Measurements from ENCODE around the gene FRMPD3.

DNA sequence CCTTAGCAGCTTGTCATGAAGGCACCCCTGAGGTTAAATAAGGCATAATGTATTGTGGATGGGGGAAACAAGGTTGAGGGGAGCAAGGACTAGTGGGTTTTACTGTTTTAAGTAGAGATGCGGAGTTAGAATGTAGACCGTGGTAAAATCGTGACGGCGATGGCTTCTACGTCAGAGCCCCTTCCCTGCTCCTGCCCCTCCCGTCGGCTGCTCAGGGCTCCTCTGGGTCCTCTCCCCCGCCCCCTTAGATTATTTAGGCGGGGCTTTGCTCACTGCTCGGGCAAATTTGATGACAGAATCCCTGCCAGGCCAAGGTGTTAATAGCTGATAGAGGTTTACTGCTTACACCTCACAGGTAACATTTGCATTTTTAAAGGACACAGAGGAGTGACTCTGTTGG, 2.3 kb downstream of the FRMPD3 start:
- TF ChIP-seq, protein P1, sequence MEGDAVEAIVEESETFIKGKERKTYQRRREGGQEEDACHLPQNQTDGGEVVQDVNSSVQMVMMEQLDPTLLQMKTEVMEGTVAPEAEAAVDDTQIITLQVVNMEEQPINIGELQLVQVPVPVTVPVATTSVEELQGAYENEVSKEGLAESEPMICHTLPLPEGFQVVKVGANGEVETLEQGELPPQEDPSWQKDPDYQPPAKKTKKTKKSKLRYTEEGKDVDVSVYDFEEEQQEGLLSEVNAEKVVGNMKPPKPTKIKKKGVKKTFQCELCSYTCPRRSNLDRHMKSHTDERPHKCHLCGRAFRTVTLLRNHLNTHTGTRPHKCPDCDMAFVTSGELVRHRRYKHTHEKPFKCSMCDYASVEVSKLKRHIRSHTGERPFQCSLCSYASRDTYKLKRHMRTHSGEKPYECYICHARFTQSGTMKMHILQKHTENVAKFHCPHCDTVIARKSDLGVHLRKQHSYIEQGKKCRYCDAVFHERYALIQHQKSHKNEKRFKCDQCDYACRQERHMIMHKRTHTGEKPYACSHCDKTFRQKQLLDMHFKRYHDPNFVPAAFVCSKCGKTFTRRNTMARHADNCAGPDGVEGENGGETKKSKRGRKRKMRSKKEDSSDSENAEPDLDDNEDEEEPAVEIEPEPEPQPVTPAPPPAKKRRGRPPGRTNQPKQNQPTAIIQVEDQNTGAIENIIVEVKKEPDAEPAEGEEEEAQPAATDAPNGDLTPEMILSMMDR (IDR thresholded peaks at IDR 0.05) = no peak
- no peak for TF ChIP-seq POLR2A (IDR thresholded peaks at IDR 0.05)

Data from lower leg skin (tissue), 3 donors.